Breast epithelium (tissue), 4 donors: Measurements from ENCODE around the gene NCKAP5. TPM values are rescaled to one million over a fixed set of nuclear protein-coding genes. Genes with fewer than 3 reads are reported as not detected.
"Not testable (repeated sequence)": the region's sequence is repeated elsewhere in the genome, so short reads cannot be mapped to it uniquely, and the experiment has no call there.

Experiments
- DNase-seq, 2 donors: peaks; one replicate each; pipeline ENCODE4 v3.0.0-alpha.2; 2019; ENCODE audit warnings: low spot score in 2 of 2
- H3K27ac ChIP-seq, 2 donors: fragments of 200-600 bp; sonication (generic) in 1 of 2; one replicate each; pipeline ENCODE4 v1.5.1; 2016 to 2019; ENCODE audit warnings: mild to moderate bottlenecking in 1 of 2
- H3K27me3 ChIP-seq, 2 donors: fragments of 200-600 bp; sonication (generic) in 1 of 2; one replicate each; pipeline versions ENCODE4 v1.5.1 to v1.6.0; 2017 to 2019; ENCODE audit warnings: control low read depth in 1 of 2, mild to moderate bottlenecking in 1 of 2
- H3K36me3 ChIP-seq: fragments of 200-600 bp; one replicate; pipeline ENCODE4 v1.5.1; 2019
- H3K4me1 ChIP-seq, 2 donors: fragments of 200-600 bp; sonication (generic); one replicate each; pipeline ENCODE4 v1.5.1; 2016 to 2019; ENCODE audit warnings: control low read depth in 1 of 2
- H3K4me3 ChIP-seq, 3 donors: fragments of 200-600 bp; sonication (generic); 1 replicate in 2 of 3; 2 replicates in 1 of 3; pipeline ENCODE4 v1.5.1; 2016 to 2019; ENCODE audit warnings: mild to moderate bottlenecking in 3 of 3, moderate library complexity in 2 of 3
- H3K9me3 ChIP-seq, 2 donors: fragments of 200-600 bp; sonication (generic) in 1 of 2; one replicate each; pipeline ENCODE4 v1.5.1; 2016 to 2019; ENCODE audit warnings: control low read depth in 1 of 2
- CTCF ChIP-seq, 3 donors: fragments of 450-650 bp; IDR thresholded peaks; one replicate each; pipeline ENCODE4 v1.5.1; 2016 to 2017; ENCODE audit warnings: antibody characterized with exemption in 3 of 3, mild to moderate bottlenecking in 3 of 3, moderate library complexity in 3 of 3
- POLR2A ChIP-seq: fragments of 450-650 bp; IDR thresholded peaks from one replicate; pipeline ENCODE4 v1.6.1; 2016; ENCODE audit warnings: antibody characterized with exemption, mild to moderate bottlenecking, moderate library complexity
- POLR2AphosphoS5 ChIP-seq, 3 donors: sonication (generic); formaldehyde crosslinking; IDR thresholded peaks; one replicate each; pipeline ENCODE4 v1.6.1; 2017; ENCODE audit warnings: antibody characterized with exemption in 3 of 3
- intact Hi-C: fragments of 100-400 bp; cut with DNase I; formaldehyde crosslinking; loops from one replicate; pipeline ENCODE4 v1.15.1; 2023; ENCODE audit warnings: low total_unique reads
- total RNA-seq, 3 donors: library from RNA; depleted of rRNA; stranded (reverse); fragments of >200 nt; gene quantifications; one replicate each; pipeline ENCODE4 v1.1.0, GENCODE V29; 2016

The NCKAP5 gene
- total RNA-seq, 3 donors from 2014 or later: 1.1 to 10.5 (median 6.1) TPM

- no peak overlapping the region for H3K4me3 ChIP-seq
- no peak overlapping the region for H3K27ac ChIP-seq
- H3K36me3 ChIP-seq: no peaks in the 10 kb centered on the region
- DNase-seq: no peak
- H3K9me3 ChIP-seq: peaks cover 7% of the 10 kb centered on the region in 2 donors
- H3K4me1 ChIP-seq: no peaks in the 10 kb centered on the region
- no peaks in the 10 kb centered on the region for H3K27me3 ChIP-seq
- intact Hi-C loops: no loop called here
- no peak for TF ChIP-seq CTCF (IDR thresholded peaks at IDR 0.05)
- TF ChIP-seq POLR2A: no peak
- no peak for TF ChIP-seq POLR2AphosphoS5 (IDR thresholded peaks at IDR 0.05)
These were observed 358.9 kb downstream of the NCKAP5 start for GRCh38 chr2:133209325-133209724.

GRCh38 chr2:133206666-133207065 is 361.6 kb downstream of the NCKAP5 start:
- DNase-seq, H3K4me3 ChIP-seq, H3K27ac ChIP-seq, H3K27me3 ChIP-seq, H3K36me3 ChIP-seq, H3K4me1 ChIP-seq, intact Hi-C loops, H3K9me3 ChIP-seq: not testable (repeated sequence)

- DNase-seq: no peak
- no peak overlapping the region for H3K4me3 ChIP-seq
- H3K36me3 ChIP-seq: no peaks in the 10 kb centered on the region
- no peaks in the 10 kb centered on the region for H3K27me3 ChIP-seq
- H3K4me1 ChIP-seq: no peaks in the 10 kb centered on the region
- peaks cover 7% of the 10 kb centered on the region in 2 donors for H3K9me3 ChIP-seq
- H3K27ac ChIP-seq: no peak overlapping the region
- intact Hi-C loops: no loop called here
- TF ChIP-seq POLR2A (no peak), CTCF (IDR thresholded peaks at IDR 0.05) (no peak)
These were observed 363.8 kb downstream of the NCKAP5 start for GRCh38 chr2:133204421-133204820.

- H3K27ac ChIP-seq: no peak overlapping the region
- no peak for TF ChIP-seq POLR2A
- TF ChIP-seq CTCF (IDR thresholded peaks at IDR 0.05): no peak
- TF ChIP-seq POLR2AphosphoS5 (IDR thresholded peaks at IDR 0.05): no peak
These were observed 367.4 kb downstream of the NCKAP5 start for GRCh38 chr2:133200684-133201421.

GRCh38 chr2:133198678-133199077 is 369.6 kb downstream of the NCKAP5 start:
- TF ChIP-seq CTCF (IDR thresholded peaks at IDR 0.05) (no peak), POLR2AphosphoS5 (IDR thresholded peaks at IDR 0.05) (no peak), POLR2A (no peak)
- intact Hi-C loops: no loop called here
- no peaks in the 10 kb centered on the region for H3K9me3 ChIP-seq

More at GRCh38 chr2:133200684-133201421, 367.4 kb downstream of the NCKAP5 start:
- Histone ChIP-seq H3K9me3 (no peaks in the 10 kb centered on the region), H3K4me3 (no peak overlapping the region), H3K27me3 (no peaks in the 10 kb centered on the region), H3K36me3 (no peaks in the 10 kb centered on the region), H3K4me1 (no peaks in the 10 kb centered on the region)
- intact Hi-C loops: no loop called here
- no peak for DNase-seq

More at GRCh38 chr2:133198678-133199077, 369.6 kb downstream of the NCKAP5 start:
- Histone ChIP-seq H3K36me3 (no peaks in the 10 kb centered on the region), H3K4me1 (no peaks in the 10 kb centered on the region), H3K27ac (no peak overlapping the region), H3K4me3 (no peak overlapping the region), H3K27me3 (no peaks in the 10 kb centered on the region)
- no peak for DNase-seq
